ENCODE data around the gene EHD1. TPM values are rescaled to one million over a fixed set of nuclear protein-coding genes. Genes with fewer than 3 reads are reported as not detected.

EHD1 gene
- polyA plus RNA-seq, 1 experiment = 56.1 TPM

DNA sequence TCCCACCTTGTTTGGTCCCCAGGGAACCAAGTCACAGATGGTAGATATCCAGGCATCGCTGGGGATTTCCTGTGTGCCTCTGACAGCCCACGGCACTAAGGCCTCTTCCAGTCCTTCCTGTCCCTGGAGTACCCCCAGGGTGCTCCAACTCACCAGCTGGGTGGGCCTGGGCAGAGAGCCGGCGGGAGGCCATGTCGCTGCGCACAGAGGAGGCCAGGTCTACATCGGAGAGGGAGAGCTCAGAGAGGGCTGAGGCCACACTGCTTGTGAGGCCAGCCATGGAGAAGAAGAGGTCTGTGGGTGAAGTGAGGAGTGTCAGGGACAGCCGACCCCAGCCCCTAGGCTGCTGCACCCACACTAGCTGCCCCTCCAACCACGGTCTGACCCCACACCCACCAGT lies 33.3 kb upstream of the EHD1 start:
- no peak for DNase-seq (ENCODE audit: low read depth, low spot score)
- H3K27ac ChIP-seq (ENCODE audit: low read depth, low read length) = no peak overlapping the region
- no peak overlapping the region for H3K4me3 ChIP-seq (ENCODE audit: low read depth, low read length)
- no peaks in the 10 kb centered on the region; the same call in 1 of the 2 replicates for H3K9me3 ChIP-seq (ENCODE audit: control insufficient read depth, insufficient read depth, low read length)
- TF ChIP-seq, protein P1, sequence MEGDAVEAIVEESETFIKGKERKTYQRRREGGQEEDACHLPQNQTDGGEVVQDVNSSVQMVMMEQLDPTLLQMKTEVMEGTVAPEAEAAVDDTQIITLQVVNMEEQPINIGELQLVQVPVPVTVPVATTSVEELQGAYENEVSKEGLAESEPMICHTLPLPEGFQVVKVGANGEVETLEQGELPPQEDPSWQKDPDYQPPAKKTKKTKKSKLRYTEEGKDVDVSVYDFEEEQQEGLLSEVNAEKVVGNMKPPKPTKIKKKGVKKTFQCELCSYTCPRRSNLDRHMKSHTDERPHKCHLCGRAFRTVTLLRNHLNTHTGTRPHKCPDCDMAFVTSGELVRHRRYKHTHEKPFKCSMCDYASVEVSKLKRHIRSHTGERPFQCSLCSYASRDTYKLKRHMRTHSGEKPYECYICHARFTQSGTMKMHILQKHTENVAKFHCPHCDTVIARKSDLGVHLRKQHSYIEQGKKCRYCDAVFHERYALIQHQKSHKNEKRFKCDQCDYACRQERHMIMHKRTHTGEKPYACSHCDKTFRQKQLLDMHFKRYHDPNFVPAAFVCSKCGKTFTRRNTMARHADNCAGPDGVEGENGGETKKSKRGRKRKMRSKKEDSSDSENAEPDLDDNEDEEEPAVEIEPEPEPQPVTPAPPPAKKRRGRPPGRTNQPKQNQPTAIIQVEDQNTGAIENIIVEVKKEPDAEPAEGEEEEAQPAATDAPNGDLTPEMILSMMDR (IDR thresholded peaks at IDR 0.05; ENCODE audit: low read depth, low read length) = no peak
- no peaks in the 10 kb centered on the region for H3K27me3 ChIP-seq (ENCODE audit: control insufficient read depth, insufficient read depth, low read length)
- CTCF ChIA-PET = interaction anchor here (1.5 kb wide), 1 partner anchor 23 kb away, joined by 6 read pairs; no protein-coding TSS in a partner anchor
- POLR2A ChIA-PET = no interaction called here

DNA sequence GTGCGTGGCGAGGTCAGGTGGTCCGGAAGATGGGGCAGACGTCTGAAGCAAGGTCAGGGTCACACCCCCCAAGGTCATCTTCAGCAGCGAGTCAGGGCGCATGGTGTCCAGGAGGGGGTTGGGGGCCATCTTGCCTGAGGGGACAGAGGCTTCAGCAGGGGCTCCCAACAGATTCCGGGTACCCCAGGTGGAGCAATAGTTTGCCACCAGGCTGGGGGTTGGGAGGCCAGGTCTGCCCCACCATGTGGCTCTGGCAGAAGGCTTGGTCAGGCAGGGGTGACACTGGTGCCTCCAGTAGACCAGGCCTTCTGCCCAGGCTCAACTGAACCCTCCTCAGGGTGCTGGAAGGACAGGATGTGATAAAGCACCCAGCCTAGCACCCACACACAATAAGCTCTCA lies 32.7 kb upstream of the EHD1 start:
- no peak overlapping the region for H3K4me3 ChIP-seq (ENCODE audit: low read depth, low read length)
- DNase-seq (ENCODE audit: low read depth, low spot score) = no peak
- H3K27me3 ChIP-seq (ENCODE audit: control insufficient read depth, insufficient read depth, low read length) = no peaks in the 10 kb centered on the region
- no peak overlapping the region for H3K27ac ChIP-seq (ENCODE audit: low read depth, low read length)
- ChIA-PET CTCF (interaction anchor here (1.5 kb wide), 1 partner anchor 23 kb away, joined by 6 read pairs; no protein-coding TSS in a partner anchor), POLR2A (no interaction called here)
- no peaks in the 10 kb centered on the region; the same call in 1 of the 2 replicates for H3K9me3 ChIP-seq (ENCODE audit: control insufficient read depth, insufficient read depth, low read length)
- TF ChIP-seq, protein P1 (IDR thresholded peaks at IDR 0.05; ENCODE audit: low read depth, low read length) = no peak

DNA sequence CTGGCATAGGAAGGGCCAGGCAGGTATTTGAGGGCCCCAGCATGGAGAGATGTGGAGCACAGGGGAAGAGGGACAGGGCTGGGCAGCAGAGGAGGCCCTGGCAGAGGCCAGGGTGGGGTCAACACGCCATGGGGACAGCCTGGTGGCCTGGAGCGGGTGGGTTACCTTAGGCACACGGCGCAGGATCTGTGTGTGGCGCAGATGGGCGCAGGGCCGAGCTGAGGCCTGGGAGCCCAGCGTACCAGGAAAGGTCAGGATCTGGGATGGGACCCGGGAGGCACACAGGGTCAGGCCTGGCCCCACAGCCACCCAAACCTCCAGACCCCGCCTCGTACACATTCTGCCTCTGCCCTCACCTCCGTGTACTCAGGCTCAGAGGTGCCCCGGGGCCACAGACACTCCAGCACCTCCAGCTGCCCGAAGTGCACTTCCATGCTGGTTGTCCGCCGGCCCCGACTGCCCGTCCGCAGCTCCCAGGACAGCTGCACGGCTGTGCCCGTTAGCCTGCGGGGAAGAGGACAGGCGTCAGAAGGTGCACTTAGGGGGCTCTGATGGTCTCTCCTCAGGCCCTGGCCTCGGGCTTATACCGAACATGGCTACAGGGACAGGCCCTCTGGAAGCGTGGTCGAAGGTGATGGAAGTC lies 32.2 kb upstream of the EHD1 start:
- no peak overlapping the region for H3K4me3 ChIP-seq (ENCODE audit: low read depth, low read length)
- DNase-seq (ENCODE audit: low read depth, low spot score) = no peak
- no peaks in the 10 kb centered on the region; the same call in 1 of the 2 replicates for H3K9me3 ChIP-seq (ENCODE audit: control insufficient read depth, insufficient read depth, low read length)
- H3K27me3 ChIP-seq (ENCODE audit: control insufficient read depth, insufficient read depth, low read length) = no peaks in the 10 kb centered on the region
- TF ChIP-seq, protein P1 (IDR thresholded peaks at IDR 0.05; ENCODE audit: low read depth, low read length) = no peak
- no peak overlapping the region for H3K27ac ChIP-seq (ENCODE audit: low read depth, low read length)
- CTCF ChIA-PET = no interaction called here
- POLR2A ChIA-PET = no interaction called here

DNA sequence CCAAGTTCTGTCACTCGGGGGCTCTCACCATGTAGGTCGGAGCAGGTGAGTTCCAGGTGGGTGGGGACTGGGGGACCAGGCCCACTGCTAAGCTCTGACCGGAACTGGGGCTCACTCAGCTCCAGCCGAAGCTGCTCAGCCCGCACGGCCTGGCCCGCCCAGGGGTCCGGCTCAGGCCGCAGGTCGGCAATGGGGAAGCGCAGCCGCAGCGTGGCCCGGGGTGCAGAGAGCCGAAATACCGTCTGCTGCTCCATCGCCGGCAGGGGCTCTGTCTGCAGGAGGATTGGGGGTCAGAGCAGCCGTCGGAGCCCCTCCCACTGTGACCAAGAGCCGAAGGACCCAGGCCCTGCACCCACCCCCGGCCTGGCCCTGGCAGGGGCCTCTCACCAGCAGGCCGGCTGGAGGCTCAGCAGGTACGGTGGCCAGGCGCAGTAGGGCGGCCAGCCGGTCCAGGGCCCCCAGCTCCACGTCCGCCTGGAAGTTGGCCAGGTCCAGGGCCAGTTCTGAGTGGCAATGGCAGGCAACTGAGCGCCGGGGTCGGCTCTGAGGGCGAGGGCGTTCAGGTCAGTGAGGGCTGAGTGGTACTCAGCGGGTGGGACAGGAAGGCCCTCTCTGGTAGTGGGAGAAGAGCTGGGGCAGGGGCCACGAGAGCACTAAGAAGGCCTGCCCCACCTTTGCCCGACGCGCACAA lies 31.4 kb upstream of the EHD1 start:
- Histone ChIP-seq H3K9me3 (ENCODE audit: control insufficient read depth, insufficient read depth, low read length) (no peaks in the 10 kb centered on the region; the same call in 1 of the 2 replicates), H3K4me3 (ENCODE audit: low read depth, low read length) (no peak overlapping the region), H3K27me3 (ENCODE audit: control insufficient read depth, insufficient read depth, low read length) (no peaks in the 10 kb centered on the region), H3K27ac (ENCODE audit: low read depth, low read length) (no peak overlapping the region)
- CTCF ChIA-PET = no interaction called here
- DNase-seq (ENCODE audit: low read depth, low spot score) = no peak
- TF ChIP-seq, protein P1 (IDR thresholded peaks at IDR 0.05; ENCODE audit: low read depth, low read length) = no peak
- POLR2A ChIA-PET = no interaction called here

DNA sequence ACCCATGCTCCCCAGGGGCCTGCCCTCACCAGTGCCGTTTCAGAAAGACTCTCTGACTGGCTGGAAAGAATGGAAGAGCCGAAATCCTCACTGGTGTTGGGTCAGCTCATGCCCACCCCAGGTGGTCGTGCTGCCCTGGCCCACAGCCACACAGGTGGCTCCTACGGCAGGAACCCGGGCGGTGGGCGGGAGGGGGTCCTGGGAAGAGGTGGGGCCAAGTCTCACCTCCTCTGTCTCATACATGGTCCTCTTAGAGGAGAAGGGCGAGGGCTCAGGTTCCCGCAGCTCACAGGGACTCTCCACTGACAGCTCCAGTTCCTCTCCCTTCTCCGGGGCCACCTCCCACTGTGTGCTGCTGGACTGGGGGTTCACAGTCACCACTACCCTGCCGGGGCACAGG lies 30.3 kb upstream of the EHD1 start:
- TF ChIP-seq, protein P1 (IDR thresholded peaks at IDR 0.05; ENCODE audit: low read depth, low read length) = no peak
- no peak overlapping the region for H3K4me3 ChIP-seq (ENCODE audit: low read depth, low read length)
- H3K27me3 ChIP-seq (ENCODE audit: control insufficient read depth, insufficient read depth, low read length) = no peaks in the 10 kb centered on the region
- no peak for DNase-seq (ENCODE audit: low read depth, low spot score)
- ChIA-PET POLR2A (no interaction called here), CTCF (no interaction called here)
- H3K27ac ChIP-seq (ENCODE audit: low read depth, low read length) = no peak overlapping the region
- H3K9me3 ChIP-seq (ENCODE audit: control insufficient read depth, insufficient read depth, low read length) = no peaks in the 10 kb centered on the region; the same call in 1 of the 2 replicates

All from AG04450 (cell line).